Occipital lobe (tissue), 3 donors: ENCODE measurements around the gene MARCKSL1. TPM values are rescaled to one million over a fixed set of nuclear protein-coding genes. Genes with fewer than 3 reads are reported as not detected.
"Not testable (repeated sequence)": the region's sequence is repeated elsewhere in the genome, so short reads cannot be mapped to it uniquely, and the experiment has no call there.

Experiments
- DNase-seq: peaks from one replicate; lab custom pipeline; 2025; lab: John Stamatoyannopoulos, UW
- small RNA-seq: library from RNA; depleted of rRNA; stranded (forward); fragments of <200 nt; gene quantifications from one replicate; pipeline ENCODE3, GENCODE V24; 2014
- total RNA-seq: library from RNA; depleted of rRNA; stranded (reverse); fragments of >200 nt; gene quantifications from one replicate; pipeline ENCODE4 v1.2.3, GENCODE V29; 2014

MARCKSL1 gene
- total RNA-seq, 1 donor from 2014 or later: 356 TPM

DNA sequence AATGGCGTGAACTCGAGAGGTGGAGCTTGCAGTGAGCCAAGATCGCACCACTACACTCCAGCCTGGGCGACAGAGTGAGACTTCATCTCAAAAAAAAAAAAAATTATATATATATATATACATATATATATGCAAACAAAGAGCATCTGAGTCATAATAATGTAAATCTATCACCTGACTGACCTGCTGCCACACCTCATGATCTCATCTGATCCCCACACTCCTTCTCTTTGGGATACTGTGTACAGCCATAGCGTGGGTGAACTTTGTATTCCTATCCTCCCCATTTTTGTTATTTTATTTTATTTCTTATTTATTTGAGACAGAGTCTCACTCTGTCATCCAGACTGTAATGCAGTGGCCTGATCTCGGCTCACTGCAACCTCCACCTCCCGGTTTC lies 46.8 kb downstream of the MARCKSL1 start:
- no peak for DNase-seq

DNA sequence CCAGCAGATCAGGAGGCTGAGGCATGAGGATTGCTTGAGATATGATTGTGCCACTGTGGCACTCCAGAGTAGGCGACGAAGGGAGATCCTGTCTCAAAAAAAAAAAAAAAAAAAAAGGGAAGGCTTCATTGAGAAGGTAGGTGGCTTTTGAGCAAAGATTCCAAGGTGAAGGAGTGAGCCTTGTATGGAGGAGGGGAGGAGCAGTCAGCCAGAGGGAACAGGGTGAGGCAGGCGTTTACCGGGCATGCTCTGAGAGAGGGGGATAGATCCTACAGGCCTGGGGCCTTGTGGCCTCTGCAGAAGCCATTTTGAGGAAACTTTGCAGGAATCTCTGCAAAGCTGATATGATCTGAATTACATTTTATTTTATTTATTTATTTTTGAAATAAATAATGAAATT lies 49.3 kb downstream of the MARCKSL1 start:
- DNase-seq: no peak

DNA sequence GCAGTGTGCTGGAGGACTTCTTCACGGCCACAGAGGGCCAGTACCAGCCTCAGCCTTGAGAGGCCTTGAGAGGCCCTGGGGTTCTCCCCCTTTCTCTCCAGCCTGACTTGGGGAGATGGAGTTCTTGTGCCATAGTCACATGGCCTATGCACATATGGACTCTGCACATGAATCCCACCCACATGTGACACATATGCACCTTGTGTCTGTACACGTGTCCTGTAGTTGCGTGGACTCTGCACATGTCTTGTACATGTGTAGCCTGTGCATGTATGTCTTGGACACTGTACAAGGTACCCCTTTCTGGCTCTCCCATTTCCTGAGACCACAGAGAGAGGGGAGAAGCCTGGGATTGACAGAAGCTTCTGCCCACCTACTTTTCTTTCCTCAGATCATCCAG lies 50.4 kb downstream of the MARCKSL1 start:
- DNase-seq: no peak

DNA sequence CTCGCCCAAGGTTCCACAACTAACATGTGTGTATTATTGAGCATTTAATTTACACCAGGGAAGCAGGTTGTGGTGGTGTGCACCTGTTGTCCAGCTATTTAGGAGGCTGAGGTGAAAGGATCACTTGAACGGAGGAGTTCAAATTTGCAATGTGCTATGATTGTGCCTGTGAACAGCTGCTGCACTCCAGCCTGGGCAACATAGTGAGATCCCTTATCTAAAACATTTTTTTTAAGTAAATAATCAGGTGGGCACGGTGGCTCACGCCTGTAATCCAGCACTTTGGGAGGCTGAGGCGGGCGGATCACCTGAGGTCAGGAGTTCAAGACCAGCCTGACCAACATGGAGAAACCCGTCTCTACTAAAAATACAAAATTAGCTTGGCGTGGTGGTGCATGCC lies 51.3 kb downstream of the MARCKSL1 start:
- not testable (repeated sequence) for DNase-seq

Small RNAs within 50 kb of the gene (small RNA-seq; reads per million reads assigned to genes)
- not detected for gene RF00019

Other genes starting within 250 kb of the MARCKSL1 start
- gene KPNA6, start 228.2 kb downstream of the MARCKSL1 start, total RNA-seq: 25.3 TPM
- 21.1 TPM for gene TXLNA, start 156.6 kb downstream of the MARCKSL1 start, total RNA-seq
- gene CCDC28B, start 135.6 kb downstream of the MARCKSL1 start, total RNA-seq: 31.7 TPM
- gene IQCC, start 130.6 kb downstream of the MARCKSL1 start, total RNA-seq: 2.3 TPM
- gene DCDC2B, start 127.1 kb downstream of the MARCKSL1 start, total RNA-seq: not detected
- gene TMEM234, start 113.9 kb downstream of the MARCKSL1 start, total RNA-seq: 9.8 TPM
- gene EIF3I, start 113.8 kb downstream of the MARCKSL1 start, total RNA-seq: 79.7 TPM
- gene FAM167B, start 89.0 kb downstream of the MARCKSL1 start, total RNA-seq: 2.0 TPM
- not detected for gene LCK, start 85.0 kb downstream of the MARCKSL1 start, total RNA-seq
- 19.8 TPM for gene HDAC1, start 44.1 kb downstream of the MARCKSL1 start, total RNA-seq
- 1.6 TPM for gene FAM229A, start 26.3 kb upstream of the MARCKSL1 start, total RNA-seq
- not detected for gene TSSK3, start 26.3 kb upstream of the MARCKSL1 start, total RNA-seq
- gene BSDC1, start 58.2 kb upstream of the MARCKSL1 start, total RNA-seq: 60.7 TPM
- 14.0 TPM for gene ZBTB8B, start 128.8 kb upstream of the MARCKSL1 start, total RNA-seq
- gene ZBTB8A, start 203.2 kb upstream of the MARCKSL1 start, total RNA-seq: 38.1 TPM